Fibroblast of lung (primary cell): Measurements from ENCODE around the gene POLK. TPM values are rescaled to one million over a fixed set of nuclear protein-coding genes. Genes with fewer than 3 reads are reported as not detected.
A peak's percentile ranks its signal among the peaks of the same experiment; 100 is the strongest.

ENCODE experiments used
- DNase-seq, 2 donors: peaks; one replicate each; pipeline versions ENCODE4 v3.0.0 to v3.0.0-alpha.2; 2010; ENCODE audit warnings: low read depth in 2 of 2
- H2AFZ ChIP-seq: 2 replicates; pipeline ENCODE4 v1.5.1; 2012; ENCODE audit warnings: low read length, control low read depth, inconsistent platforms
- H3K27ac ChIP-seq: 2 replicates; pipeline ENCODE4 v1.5.1; 2011; ENCODE audit warnings: low read length, control low read depth; ENCODE audit not compliant: insufficient read depth
- H3K27me3 ChIP-seq: 2 replicates; pipeline ENCODE4 v1.5.1; 2011; ENCODE audit warnings: mild to moderate bottlenecking, low read length; ENCODE audit not compliant: control insufficient read depth, insufficient read depth
- H3K36me3 ChIP-seq: 2 replicates; pipeline ENCODE4 v1.5.1; 2011; ENCODE audit warnings: low read length; ENCODE audit not compliant: control insufficient read depth, insufficient read depth
- H3K4me1 ChIP-seq: 2 replicates; pipeline ENCODE4 v1.5.1; 2011; ENCODE audit warnings: low read length; ENCODE audit not compliant: control insufficient read depth, insufficient read depth; ENCODE audit errors: extremely low read depth
- H3K4me2 ChIP-seq: 2 replicates; pipeline ENCODE4 v1.5.1; 2011; ENCODE audit warnings: low read length, control low read depth; ENCODE audit not compliant: insufficient read depth; ENCODE audit errors: extremely low read depth
- H3K4me3 ChIP-seq, 4 experiments: fragments of 200-600 bp in 1 of 4; sonication (generic) in 1 of 4; replicated peaks in 1 of 4; 2 replicates each; pipeline ENCODE4 v1.5.1; 2011 to 2016; ENCODE audit warnings: low read length in 4 of 4, low read depth in 3 of 4, mild to moderate bottlenecking in 3 of 4, control low read depth in 2 of 4, inconsistent platforms in 1 of 4, mixed read lengths in 1 of 4; ENCODE audit not compliant: insufficient read depth in 1 of 4; ENCODE audit errors: control extremely low read depth in 1 of 4
- H3K79me2 ChIP-seq: 2 replicates; pipeline ENCODE4 v1.5.1; 2012; ENCODE audit warnings: mild to moderate bottlenecking, low read length, inconsistent platforms; ENCODE audit not compliant: control insufficient read depth, insufficient read depth
- H3K9ac ChIP-seq: 2 replicates; pipeline ENCODE4 v1.5.1; 2011; ENCODE audit warnings: mild to moderate bottlenecking, low read length, control low read depth; ENCODE audit not compliant: insufficient read depth
- H3K9me3 ChIP-seq: 2 replicates; pipeline ENCODE4 v1.5.1; 2012; ENCODE audit warnings: low read depth, low read length; ENCODE audit not compliant: control insufficient read depth, insufficient read depth
- H4K20me1 ChIP-seq: 2 replicates; pipeline ENCODE4 v1.5.1; 2011; ENCODE audit warnings: low read length; ENCODE audit not compliant: control insufficient read depth, insufficient read depth; ENCODE audit errors: extremely low read depth
- CTCF ChIP-seq, 2 donors: IDR thresholded peaks in 1 of 2; conservative IDR thresholded peaks in 1 of 2; 1 replicate in 1 of 2; 2 replicates in 1 of 2; pipeline ENCODE4 v1.5.1; 2011 to 2012; ENCODE audit warnings: low read length in 2 of 2, control low read depth in 1 of 2, inconsistent platforms in 1 of 2, low read depth in 1 of 2, mild to moderate bottlenecking in 1 of 2
- EZH2 ChIP-seq: IDR thresholded peaks from 2 replicates; pipeline ENCODE4 v1.5.1; 2012; ENCODE audit warnings: low read length, control low read depth, mild to moderate bottlenecking; ENCODE audit errors: missing control alignments
- polyA plus RNA-seq, 2 donors: library from polyadenylated mRNA; depleted of rRNA in 1 of 2; stranded (reverse) in 1 of 2; unstranded in 1 of 2; fragments of >200 nt; gene quantifications; 2 replicates each; pipeline ENCODE4 v1.2.1, GENCODE V29; 2011 to 2012; ENCODE audit warnings: missing spikeins in 1 of 2
- total RNA-seq: library from RNA; depleted of rRNA; stranded (reverse); fragments of >200 nt; gene quantifications from 2 replicates; pipeline ENCODE4 v1.2.1, GENCODE V29; 2014

Gene POLK
- total and polyA plus RNA-seq, 2 donors (not counting 1 experiment from before 2014, with no cell fraction given): 32.0 to 44.9 TPM

DNA sequence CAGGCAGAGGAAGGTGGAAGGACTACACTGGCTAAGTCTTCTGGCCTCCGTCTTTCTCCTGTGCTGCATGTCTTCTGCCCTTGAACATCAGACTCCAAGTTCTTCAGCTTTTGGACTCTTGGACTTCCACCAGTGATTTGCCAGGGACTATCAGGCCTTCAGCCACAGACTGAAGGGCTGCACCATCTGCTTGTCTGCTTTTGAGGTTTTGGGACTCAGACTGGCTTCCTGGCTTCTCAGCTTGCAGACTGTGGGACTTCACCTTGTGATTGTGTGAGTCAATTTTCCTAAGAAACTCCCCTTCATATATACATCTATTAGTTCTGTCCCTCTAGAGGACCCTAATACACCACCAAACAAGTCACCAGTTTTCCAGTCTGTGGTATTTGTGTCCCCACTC is 89.9 kb downstream of the POLK start:
- Histone ChIP-seq H4K20me1 (no peaks in the 10 kb centered on the region), H3K9ac (no peak overlapping the region), H3K4me1 (no peaks in the 10 kb centered on the region), H3K27ac (peak overlapping the region; percentile 9), H3K9me3 (no peaks in the 10 kb centered on the region), H3K27me3 (no peaks in the 10 kb centered on the region), H3K36me3 (no peaks in the 10 kb centered on the region), H3K79me2 (no peaks in the 10 kb centered on the region), H3K4me3 (no peak overlapping the region), H3K4me2 (no peak overlapping the region), H2AFZ (no peak overlapping the region)
- no peak for TF ChIP-seq EZH2
- TF ChIP-seq CTCF (conservative IDR thresholded peaks at IDR 0.05 in 1 of 2, IDR thresholded peaks at IDR 0.05 in 1 of 2; ENCODE audit: low read depth in 1 of 2, low read length in 2 of 2): no peak
- DNase-seq: no peak

GRCh38 chr5:75601996-75602395 is 90.3 kb downstream of the POLK start:
- Histone ChIP-seq H3K9me3 (no peaks in the 10 kb centered on the region), H3K79me2 (no peaks in the 10 kb centered on the region), H3K4me2 (no peak overlapping the region), H3K27ac (no peak overlapping the region), H3K4me1 (no peaks in the 10 kb centered on the region), H2AFZ (no peak overlapping the region), H4K20me1 (no peaks in the 10 kb centered on the region), H3K4me3 (no peak overlapping the region), H3K36me3 (no peaks in the 10 kb centered on the region), H3K27me3 (no peaks in the 10 kb centered on the region), H3K9ac (no peak overlapping the region)
- TF ChIP-seq CTCF (conservative IDR thresholded peaks at IDR 0.05 in 1 of 2, IDR thresholded peaks at IDR 0.05 in 1 of 2; ENCODE audit: low read depth in 1 of 2, low read length in 2 of 2): no peak
- TF ChIP-seq EZH2: no peak
- peak in 1 of 2 donors; percentile 48 for DNase-seq

DNA sequence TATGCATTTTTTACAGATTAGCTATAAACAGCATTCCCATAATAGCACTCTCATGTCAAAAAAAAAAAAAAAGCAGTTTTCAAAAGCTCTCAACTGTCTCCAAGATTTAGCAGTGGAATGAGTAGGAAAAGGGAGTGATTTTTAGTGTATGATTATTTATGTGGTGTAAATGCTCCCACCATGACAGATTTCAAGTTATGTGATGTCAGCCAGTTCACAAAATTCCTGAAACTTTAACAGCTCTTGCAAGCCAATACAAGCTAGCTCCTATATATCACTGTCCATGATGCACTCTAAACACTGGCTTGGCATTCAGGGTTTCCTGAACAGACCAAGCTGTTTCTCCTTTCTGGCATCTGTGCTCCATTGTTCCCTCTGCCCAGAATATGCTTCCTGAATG is 91.7 kb downstream of the POLK start:
- TF ChIP-seq CTCF (conservative IDR thresholded peaks at IDR 0.05 in 1 of 2, IDR thresholded peaks at IDR 0.05 in 1 of 2; ENCODE audit: low read depth in 1 of 2, low read length in 2 of 2) (no peak), EZH2 (no peak)
- Histone ChIP-seq H3K27ac (no peak overlapping the region), H3K4me2 (no peak overlapping the region), H4K20me1 (no peaks in the 10 kb centered on the region), H2AFZ (no peak overlapping the region), H3K79me2 (no peaks in the 10 kb centered on the region), H3K4me3 (no peak overlapping the region), H3K4me1 (no peaks in the 10 kb centered on the region), H3K36me3 (no peaks in the 10 kb centered on the region), H3K9ac (no peak overlapping the region), H3K27me3 (no peaks in the 10 kb centered on the region), H3K9me3 (no peaks in the 10 kb centered on the region)
- peak in 1 of 2 donors; percentile 84 for DNase-seq
